Measurements from ENCODE around the gene CLDN12. TPM values are rescaled to one million over a fixed set of nuclear protein-coding genes. Genes with fewer than 3 reads are reported as not detected.

CLDN12 gene
- total RNA-seq, 1 experiment from 2014 or later = 22.5 TPM

Other genes starting within 250 kb of the CLDN12 start
- gene STEAP1, start 249.0 kb upstream of the CLDN12 start, total RNA-seq (2022) = 3.1 and 3.2 TPM in 2 replicates
- 0.68 and 1.3 TPM in 2 replicates for gene STEAP2, start 191.7 kb upstream of the CLDN12 start, total RNA-seq (2022)
- 2.9 and 3.7 TPM in 2 replicates for gene CFAP69, start 158.3 kb upstream of the CLDN12 start, total RNA-seq (2022)
- gene FAM237B, start 82.2 kb upstream of the CLDN12 start, total RNA-seq (2022) = not detected in 2 replicates
- gene GTPBP10, start 56.7 kb upstream of the CLDN12 start, total RNA-seq (2022) = 41.6 and 51.1 TPM in 2 replicates
- not detected in 2 replicates for gene PTTG1IP2, start 66.2 kb downstream of the CLDN12 start, total RNA-seq (2022)
- gene CDK14, start 192.9 kb downstream of the CLDN12 start, total RNA-seq (2022) = 21.2 and 32.0 TPM in 2 replicates